ENCODE measurements around the gene SLC25A33. TPM values are rescaled to one million over a fixed set of nuclear protein-coding genes. Genes with fewer than 3 reads are reported as not detected.

The SLC25A33 gene
- total RNA-seq, 1 experiment from 2014 or later = 15.4 TPM

GRCh38 chr1:9593492-9594465 lies 54.5 kb downstream of the SLC25A33 start:
- in situ Hi-C loops (cut with HindIII; ENCODE audit: low pct_unique_long_range_greater_than_20kb, low sequenced_read_pairs) = no loop called here

GRCh38 chr1:9594471-9595155 lies 55.3 kb downstream of the SLC25A33 start:
- in situ Hi-C loops (cut with HindIII; ENCODE audit: low pct_unique_long_range_greater_than_20kb, low sequenced_read_pairs) = no loop called here
- no peak for DNase-seq (ENCODE audit: low read depth, low spot score)

More at GRCh38 chr1:9593492-9594465, 54.5 kb downstream of the SLC25A33 start:
- peak; percentile 77 for DNase-seq (ENCODE audit: low read depth, low spot score)

- in situ Hi-C loops (cut with HindIII; ENCODE audit: low pct_unique_long_range_greater_than_20kb, low sequenced_read_pairs) = no loop called here
- no peak for DNase-seq (ENCODE audit: low read depth, low spot score)
Measured at GRCh38 chr1:9595156-9595967, 56.1 kb downstream of the SLC25A33 start.

GRCh38 chr1:9595968-9596340 lies 56.7 kb downstream of the SLC25A33 start:
- in situ Hi-C loops (cut with HindIII; ENCODE audit: low pct_unique_long_range_greater_than_20kb, low sequenced_read_pairs) = no loop called here
- no peak for DNase-seq (ENCODE audit: low read depth, low spot score)

DNA sequence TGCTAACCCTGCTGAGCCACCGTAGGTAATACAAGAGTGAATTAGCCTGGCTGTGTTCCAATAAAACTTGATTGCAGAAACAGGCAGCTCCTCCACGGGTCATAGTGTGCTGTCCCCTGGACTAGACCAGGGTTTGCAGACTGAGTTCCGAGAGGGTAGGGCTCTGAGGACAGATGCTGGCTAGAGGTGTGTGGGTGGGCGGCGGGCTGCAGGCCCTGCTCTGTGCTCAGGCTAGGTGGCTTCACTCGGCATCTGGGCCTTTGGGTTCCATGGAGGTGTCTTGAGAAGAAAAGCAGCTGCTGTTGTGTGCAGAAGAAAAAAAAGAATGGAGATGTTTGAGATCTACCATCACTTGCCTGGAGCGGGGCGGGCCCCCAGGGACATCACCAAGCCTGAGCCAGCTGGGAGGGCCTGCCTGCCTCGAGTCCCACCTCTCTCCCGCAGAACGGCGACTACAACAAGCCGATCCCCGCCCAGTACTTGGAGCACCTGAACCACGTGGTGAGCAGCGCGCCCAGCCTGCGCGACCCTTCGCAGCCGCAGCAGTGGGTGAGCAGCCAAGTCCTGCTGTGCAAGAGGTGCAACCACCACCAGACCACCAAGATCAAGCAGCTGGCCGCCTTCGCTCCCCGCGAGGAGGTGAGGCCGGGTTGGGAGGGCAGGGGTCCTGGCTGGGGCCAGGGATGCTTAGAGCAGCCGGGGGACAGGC lies 57.3 kb downstream of the SLC25A33 start:
- in situ Hi-C loops (cut with HindIII; ENCODE audit: low pct_unique_long_range_greater_than_20kb, low sequenced_read_pairs) = no loop called here
- no peak for DNase-seq (ENCODE audit: low read depth, low spot score)

- DNase-seq (ENCODE audit: low read depth, low spot score) = no peak
- in situ Hi-C loops (cut with HindIII; ENCODE audit: low pct_unique_long_range_greater_than_20kb, low sequenced_read_pairs) = no loop called here
Measured at GRCh38 chr1:9597361-9598315, 58.4 kb downstream of the SLC25A33 start.

GRCh38 chr1:9598316-9598700 lies 59.0 kb downstream of the SLC25A33 start:
- DNase-seq (ENCODE audit: low read depth, low spot score) = no peak
- in situ Hi-C loops (cut with HindIII; ENCODE audit: low pct_unique_long_range_greater_than_20kb, low sequenced_read_pairs) = no loop called here

GRCh38 chr1:9599741-9600140 lies 60.5 kb downstream of the SLC25A33 start:
- in situ Hi-C loops (cut with HindIII; ENCODE audit: low pct_unique_long_range_greater_than_20kb, low sequenced_read_pairs) = no loop called here
- DNase-seq (ENCODE audit: low read depth, low spot score) = no peak

- in situ Hi-C loops (cut with HindIII; ENCODE audit: low pct_unique_long_range_greater_than_20kb, low sequenced_read_pairs) = no loop called here
- DNase-seq (ENCODE audit: low read depth, low spot score) = no peak
Measured at GRCh38 chr1:9600861-9601834, 61.9 kb downstream of the SLC25A33 start.

GRCh38 chr1:9601942-9602793 lies 62.9 kb downstream of the SLC25A33 start:
- DNase-seq (ENCODE audit: low read depth, low spot score) = no peak
- in situ Hi-C loops (cut with HindIII; ENCODE audit: low pct_unique_long_range_greater_than_20kb, low sequenced_read_pairs) = no loop called here

DNA sequence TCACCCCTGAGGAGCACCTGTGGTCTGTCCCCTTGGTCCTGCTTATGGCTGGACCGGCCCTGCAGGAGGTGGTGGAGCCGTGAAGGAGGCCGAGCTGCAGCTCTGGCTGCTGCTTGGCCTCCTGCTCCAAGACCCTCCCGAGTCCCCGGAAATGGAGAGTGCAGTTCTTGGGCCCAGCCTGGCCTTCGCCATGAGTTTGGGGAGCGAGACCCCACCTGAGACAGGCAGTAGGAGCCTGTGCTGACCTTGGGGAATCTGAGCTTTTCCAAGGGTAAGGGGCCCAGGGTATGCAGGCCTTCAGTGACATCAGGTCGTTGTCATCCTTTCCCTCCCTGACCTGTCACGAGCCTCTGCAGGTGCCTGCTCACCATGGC lies 63.5 kb downstream of the SLC25A33 start:
- no peak for DNase-seq (ENCODE audit: low read depth, low spot score)
- in situ Hi-C loops (cut with HindIII; ENCODE audit: low pct_unique_long_range_greater_than_20kb, low sequenced_read_pairs) = no loop called here

- DNase-seq (ENCODE audit: low read depth, low spot score) = no peak
- in situ Hi-C loops (cut with HindIII; ENCODE audit: low pct_unique_long_range_greater_than_20kb, low sequenced_read_pairs) = no loop called here
Measured at GRCh38 chr1:9603307-9603706, 64.0 kb downstream of the SLC25A33 start.

GRCh38 chr1:9603766-9604753 lies 64.8 kb downstream of the SLC25A33 start:
- in situ Hi-C loops (cut with HindIII; ENCODE audit: low pct_unique_long_range_greater_than_20kb, low sequenced_read_pairs) = no loop called here
- no peak for DNase-seq (ENCODE audit: low read depth, low spot score)

GRCh38 chr1:9604836-9605235 lies 65.6 kb downstream of the SLC25A33 start:
- DNase-seq (ENCODE audit: low read depth, low spot score) = no peak
- in situ Hi-C loops (cut with HindIII; ENCODE audit: low pct_unique_long_range_greater_than_20kb, low sequenced_read_pairs) = no loop called here
